ENCODE measurements around the gene MN1.

- no peak for TF ChIP-seq CTCF (IDR thresholded peaks at IDR 0.05; ENCODE audit: low read length)
- no peak for TF ChIP-seq EZH2 (optimal IDR thresholded peaks at IDR 0.05; ENCODE audit: low read depth, low read length)
Measured at GRCh38 chr22:27715106-27715505, 86.5 kb downstream of the MN1 start.
